Gastroesophageal sphincter (tissue), 3 donors: ENCODE results near the gene LANCL1.

ENCODE experiments used
- POLR2A ChIP-seq, 2 donors: fragments of 450-650 bp; IDR thresholded peaks; one replicate each; pipeline ENCODE4 v1.6.1; 2017; ENCODE audit warnings: antibody characterized with exemption in 2 of 2, mild to moderate bottlenecking in 2 of 2, moderate library complexity in 1 of 2
- POLR2AphosphoS5 ChIP-seq: sonication (generic); formaldehyde crosslinking; IDR thresholded peaks from one replicate; pipeline ENCODE4 v1.6.1; 2017; ENCODE audit warnings: antibody characterized with exemption
- TF ChIP-seq, protein P1 (sequence below), 4 experiments: fragments of 200-600 bp in 2 of 4; fragments of 450-650 bp in 2 of 4; sonication (generic) in 1 of 4; IDR thresholded peaks; one replicate each; pipeline ENCODE4 v1.5.1; 2017 to 2019; ENCODE audit warnings: antibody characterized with exemption in 4 of 4, mild to moderate bottlenecking in 2 of 4, moderate library complexity in 2 of 4

DNA sequence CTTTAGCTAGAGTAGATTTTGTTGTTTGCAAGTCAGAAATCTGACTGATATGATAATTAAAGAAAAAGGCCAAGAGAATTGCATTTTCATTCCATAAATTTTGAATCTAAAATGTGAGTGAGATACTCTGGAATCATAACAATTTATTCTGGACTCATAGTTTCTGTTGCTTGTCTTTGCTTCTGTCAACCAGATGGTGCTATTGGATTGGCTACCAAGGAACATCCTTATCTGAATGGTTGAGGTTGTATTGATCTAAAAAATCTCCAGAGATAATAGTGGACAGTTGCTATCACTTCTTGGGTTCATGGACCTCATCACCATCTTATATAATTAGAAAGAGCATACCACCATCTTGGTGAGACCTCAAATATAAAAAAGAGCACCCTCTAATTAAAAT, 45.8 kb upstream of the LANCL1 start:
- TF ChIP-seq, protein P1, sequence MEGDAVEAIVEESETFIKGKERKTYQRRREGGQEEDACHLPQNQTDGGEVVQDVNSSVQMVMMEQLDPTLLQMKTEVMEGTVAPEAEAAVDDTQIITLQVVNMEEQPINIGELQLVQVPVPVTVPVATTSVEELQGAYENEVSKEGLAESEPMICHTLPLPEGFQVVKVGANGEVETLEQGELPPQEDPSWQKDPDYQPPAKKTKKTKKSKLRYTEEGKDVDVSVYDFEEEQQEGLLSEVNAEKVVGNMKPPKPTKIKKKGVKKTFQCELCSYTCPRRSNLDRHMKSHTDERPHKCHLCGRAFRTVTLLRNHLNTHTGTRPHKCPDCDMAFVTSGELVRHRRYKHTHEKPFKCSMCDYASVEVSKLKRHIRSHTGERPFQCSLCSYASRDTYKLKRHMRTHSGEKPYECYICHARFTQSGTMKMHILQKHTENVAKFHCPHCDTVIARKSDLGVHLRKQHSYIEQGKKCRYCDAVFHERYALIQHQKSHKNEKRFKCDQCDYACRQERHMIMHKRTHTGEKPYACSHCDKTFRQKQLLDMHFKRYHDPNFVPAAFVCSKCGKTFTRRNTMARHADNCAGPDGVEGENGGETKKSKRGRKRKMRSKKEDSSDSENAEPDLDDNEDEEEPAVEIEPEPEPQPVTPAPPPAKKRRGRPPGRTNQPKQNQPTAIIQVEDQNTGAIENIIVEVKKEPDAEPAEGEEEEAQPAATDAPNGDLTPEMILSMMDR (IDR thresholded peaks at IDR 0.05) = no peak
- TF ChIP-seq POLR2A (IDR thresholded peaks at IDR 0.05) (no peak), POLR2AphosphoS5 (no peak)
